ENCODE measurements around the gene CDX1. TPM values are rescaled to one million over a fixed set of nuclear protein-coding genes. Genes with fewer than 3 reads are reported as not detected.

CDX1 gene
- total RNA-seq, 4 donors from 2014 or later, result not detected

DNA sequence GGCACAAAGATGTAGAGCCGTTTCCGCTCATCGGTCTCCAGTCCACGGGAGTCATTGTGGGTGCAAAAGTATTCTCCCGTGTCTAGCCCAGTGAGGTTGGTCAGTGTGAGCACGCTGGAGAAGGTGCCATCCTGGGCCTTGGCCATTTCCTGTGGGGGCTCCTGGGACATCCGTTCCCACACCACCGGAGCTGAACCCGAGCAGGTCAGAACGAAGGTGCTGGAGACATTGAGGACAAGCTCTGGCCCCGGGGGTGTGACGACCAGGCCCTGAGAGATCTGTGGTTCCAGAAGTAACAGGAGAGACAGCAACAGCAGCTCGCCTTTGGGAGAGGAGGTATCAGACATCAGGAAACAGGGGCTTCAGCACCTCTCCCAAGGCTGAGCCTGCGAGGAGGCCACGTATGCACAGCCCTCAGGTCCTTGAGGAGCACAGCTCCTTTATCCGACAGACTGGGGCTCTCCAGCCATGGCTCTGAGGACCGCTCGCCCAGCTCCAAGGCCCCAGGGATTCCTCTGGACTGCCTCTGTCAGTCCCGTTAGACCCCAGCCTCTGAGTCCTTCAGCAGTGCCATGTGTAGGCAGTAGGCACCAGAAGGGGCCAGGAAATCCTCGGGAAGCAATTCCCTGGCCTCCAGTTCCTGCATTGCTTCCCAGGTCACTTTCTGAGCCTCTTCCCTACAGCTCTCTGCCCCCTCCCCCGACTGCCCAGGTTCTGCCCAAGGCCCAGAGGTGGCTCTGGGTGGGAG, 30.8 kb upstream of the CDX1 start:
- H3K4me3 ChIP-seq, result no peak overlapping the region
- DNase-seq, result no peak
- TF ChIP-seq POLR2A (IDR thresholded peaks at IDR 0.05), result no peak
- TF ChIP-seq, protein P1, sequence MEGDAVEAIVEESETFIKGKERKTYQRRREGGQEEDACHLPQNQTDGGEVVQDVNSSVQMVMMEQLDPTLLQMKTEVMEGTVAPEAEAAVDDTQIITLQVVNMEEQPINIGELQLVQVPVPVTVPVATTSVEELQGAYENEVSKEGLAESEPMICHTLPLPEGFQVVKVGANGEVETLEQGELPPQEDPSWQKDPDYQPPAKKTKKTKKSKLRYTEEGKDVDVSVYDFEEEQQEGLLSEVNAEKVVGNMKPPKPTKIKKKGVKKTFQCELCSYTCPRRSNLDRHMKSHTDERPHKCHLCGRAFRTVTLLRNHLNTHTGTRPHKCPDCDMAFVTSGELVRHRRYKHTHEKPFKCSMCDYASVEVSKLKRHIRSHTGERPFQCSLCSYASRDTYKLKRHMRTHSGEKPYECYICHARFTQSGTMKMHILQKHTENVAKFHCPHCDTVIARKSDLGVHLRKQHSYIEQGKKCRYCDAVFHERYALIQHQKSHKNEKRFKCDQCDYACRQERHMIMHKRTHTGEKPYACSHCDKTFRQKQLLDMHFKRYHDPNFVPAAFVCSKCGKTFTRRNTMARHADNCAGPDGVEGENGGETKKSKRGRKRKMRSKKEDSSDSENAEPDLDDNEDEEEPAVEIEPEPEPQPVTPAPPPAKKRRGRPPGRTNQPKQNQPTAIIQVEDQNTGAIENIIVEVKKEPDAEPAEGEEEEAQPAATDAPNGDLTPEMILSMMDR (IDR thresholded peaks at IDR 0.05), result no peak
- WGBS, 2 donors, result 68 to 85% methylated on average over 9 to 10 of the region's 21 CpGs
- no peaks in the 10 kb centered on the region for H3K9me3 ChIP-seq
- peak overlapping the region; percentile 32 to 94 (median 89) for H3K27ac ChIP-seq
- intact Hi-C loops (cut with DNase I), result no loop called here
- peaks cover 17 to 93% (median 47%) of the 10 kb centered on the region in 3 donors for H3K4me1 ChIP-seq
- peaks cover 0 to 27% (median 0%) of the 10 kb centered on the region in 4 donors for H3K27me3 ChIP-seq
- H3K36me3 ChIP-seq, result peaks cover 0 to 6% (median 0%) of the 10 kb centered on the region in 3 donors

DNA sequence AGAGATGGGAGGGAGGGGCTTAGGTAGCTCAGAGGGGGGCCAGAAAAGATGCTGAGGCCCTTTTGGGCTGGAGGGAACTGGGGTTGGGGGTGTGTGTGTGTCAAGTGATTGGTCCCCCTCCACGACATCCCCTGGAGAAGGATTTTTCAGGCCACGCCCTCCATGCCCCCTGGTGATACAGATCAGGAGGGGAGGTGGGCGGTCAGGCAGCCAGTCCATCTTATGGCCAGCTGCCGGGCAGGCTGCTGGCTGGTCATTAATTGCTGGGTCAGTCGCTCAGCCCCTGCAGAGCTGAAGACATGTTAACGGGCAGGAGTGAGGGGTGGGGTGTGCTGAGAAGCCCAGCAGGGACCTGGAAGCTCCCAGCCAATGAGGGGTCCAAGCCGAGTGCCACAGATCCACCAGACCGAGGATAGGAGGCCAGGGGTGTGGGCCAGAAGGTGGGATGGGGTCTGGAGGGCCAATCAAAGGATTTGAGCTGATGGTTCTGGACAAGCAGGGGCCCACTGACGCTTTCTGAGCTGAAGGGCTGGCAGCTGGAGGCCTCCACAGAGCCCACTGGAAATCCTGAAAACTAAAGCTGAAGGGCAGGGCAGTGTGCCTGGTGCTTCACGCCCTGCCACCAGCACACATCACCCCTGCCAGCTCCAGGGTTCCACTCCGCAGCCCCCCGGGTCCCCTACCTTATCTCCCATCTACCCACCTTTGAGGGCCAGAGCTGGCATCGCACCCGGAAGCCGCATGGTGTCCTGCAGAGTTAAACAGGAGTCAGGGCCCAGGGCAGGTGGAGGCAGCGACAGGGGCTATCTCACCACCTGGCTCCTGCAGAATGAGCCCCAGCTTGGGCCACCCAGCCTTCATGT, 30.0 kb upstream of the CDX1 start:
- 58 to 69% methylated on average over 3 to 8 of the region's 16 CpGs for WGBS, 2 donors

DNA sequence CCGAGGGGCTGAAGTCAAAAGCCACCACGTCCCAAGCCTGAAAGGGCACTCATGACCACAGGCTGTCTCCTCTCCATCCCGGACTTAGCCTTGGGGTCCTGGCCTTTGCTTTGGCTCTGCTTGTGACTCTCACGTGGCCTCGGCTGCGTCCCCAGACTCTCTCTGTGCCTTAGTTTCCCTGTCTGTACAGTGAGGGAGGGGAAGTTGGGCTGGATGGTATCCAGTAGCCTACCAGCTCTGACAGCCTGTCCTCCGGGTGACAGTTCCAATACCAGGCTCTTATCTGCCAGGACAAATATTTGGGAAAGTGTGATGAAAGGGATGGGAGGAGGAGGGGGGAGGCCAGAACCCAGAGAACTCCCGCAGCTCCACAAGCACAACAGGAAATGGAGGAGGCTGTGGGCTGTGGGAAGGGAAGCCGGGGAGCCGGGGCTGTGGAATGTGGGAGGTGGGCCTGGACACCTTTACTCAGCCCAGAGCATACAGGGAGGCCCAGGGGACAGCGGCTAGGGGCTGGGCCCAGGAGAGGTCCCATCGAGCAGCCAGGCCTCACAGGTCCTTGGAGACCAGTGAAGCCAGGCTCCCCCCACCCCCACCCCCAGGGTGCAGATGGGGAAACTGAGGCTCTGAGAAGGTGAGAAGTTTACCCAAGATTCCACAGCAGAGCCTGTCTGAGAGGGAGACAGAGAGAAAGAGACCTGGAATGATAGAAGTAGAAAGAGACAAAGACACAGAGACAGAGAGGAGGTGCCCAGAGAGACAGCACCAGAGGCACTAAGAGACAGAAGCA, 29.2 kb upstream of the CDX1 start:
- peak overlapping the region; percentile 68 to 94 (median 89) for H3K27ac ChIP-seq
- peaks cover 0 to 6% (median 0%) of the 10 kb centered on the region in 3 donors for H3K36me3 ChIP-seq
- no peaks in the 10 kb centered on the region for H3K9me3 ChIP-seq
- H3K4me1 ChIP-seq, result peaks cover 17 to 100% (median 62%) of the 10 kb centered on the region in 3 donors
- DNase-seq, result no peak
- WGBS, 2 donors, result 38 to 54% methylated on average over 6 of the region's 12 CpGs
- H3K27me3 ChIP-seq, result peaks cover 0 to 27% (median 0%) of the 10 kb centered on the region in 4 donors
- H3K4me3 ChIP-seq, result peak overlapping the region in 1 of 4 donors; percentile 21
- TF ChIP-seq, protein P1 (IDR thresholded peaks at IDR 0.05), result no peak
- no peak for TF ChIP-seq POLR2A (IDR thresholded peaks at IDR 0.05)
- intact Hi-C loops (cut with DNase I), result no loop called here

More for the DNA sequence above, 30.0 kb upstream of the CDX1 start:
- Histone ChIP-seq H3K9me3 (no peaks in the 10 kb centered on the region), H3K27ac (peak overlapping the region; percentile 68 to 94 (median 89)), H3K4me3 (no peak overlapping the region), H3K27me3 (peaks cover 0 to 27% (median 0%) of the 10 kb centered on the region in 4 donors), H3K4me1 (peaks cover 17 to 100% (median 55%) of the 10 kb centered on the region in 3 donors), H3K36me3 (peaks cover 0 to 6% (median 0%) of the 10 kb centered on the region in 3 donors)
- intact Hi-C loops (cut with DNase I), result no loop called here
- TF ChIP-seq POLR2A (IDR thresholded peaks at IDR 0.05), result no peak
- TF ChIP-seq, protein P1 (IDR thresholded peaks at IDR 0.05), result no peak
- no peak for DNase-seq

DNA sequence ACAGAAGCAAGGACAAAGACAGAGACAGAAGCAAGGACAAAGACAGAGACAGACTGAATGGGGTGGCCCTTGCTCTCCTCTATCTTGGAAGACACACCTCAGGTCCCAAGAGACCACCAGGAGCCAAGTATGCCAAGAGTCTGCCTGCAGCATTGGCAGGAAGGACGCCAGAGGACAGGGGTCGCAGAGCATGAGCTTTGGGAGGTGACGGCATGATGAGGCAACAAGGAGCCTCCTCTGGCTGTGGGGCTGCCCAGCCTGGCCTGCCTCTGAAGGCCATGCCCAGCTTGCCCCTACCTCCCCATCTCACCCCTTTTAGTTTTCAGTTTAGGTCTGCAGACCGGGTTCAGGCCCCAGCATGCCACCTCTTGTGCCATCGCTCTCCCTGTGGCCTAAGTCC, 28.6 kb upstream of the CDX1 start:
- peaks cover 17 to 100% (median 63%) of the 10 kb centered on the region in 3 donors for H3K4me1 ChIP-seq
- peak overlapping the region in 1 of 4 donors; percentile 21 for H3K4me3 ChIP-seq
- H3K27ac ChIP-seq, result peak overlapping the region; percentile 68 to 94 (median 89)
- WGBS, 2 donors, result 54 to 85% methylated on average over 3 to 4 of the region's 5 CpGs
- DNase-seq, result no peak
- H3K36me3 ChIP-seq, result peaks cover 0 to 6% (median 0%) of the 10 kb centered on the region in 3 donors
- TF ChIP-seq POLR2A (IDR thresholded peaks at IDR 0.05), result no peak
- TF ChIP-seq, protein P1 (IDR thresholded peaks at IDR 0.05), result no peak
- intact Hi-C loops (cut with DNase I), result no loop called here
- no peaks in the 10 kb centered on the region for H3K9me3 ChIP-seq
- H3K27me3 ChIP-seq, result peaks cover 0 to 27% (median 0%) of the 10 kb centered on the region in 4 donors
